ENCODE data around the gene DCBLD1.

DNA sequence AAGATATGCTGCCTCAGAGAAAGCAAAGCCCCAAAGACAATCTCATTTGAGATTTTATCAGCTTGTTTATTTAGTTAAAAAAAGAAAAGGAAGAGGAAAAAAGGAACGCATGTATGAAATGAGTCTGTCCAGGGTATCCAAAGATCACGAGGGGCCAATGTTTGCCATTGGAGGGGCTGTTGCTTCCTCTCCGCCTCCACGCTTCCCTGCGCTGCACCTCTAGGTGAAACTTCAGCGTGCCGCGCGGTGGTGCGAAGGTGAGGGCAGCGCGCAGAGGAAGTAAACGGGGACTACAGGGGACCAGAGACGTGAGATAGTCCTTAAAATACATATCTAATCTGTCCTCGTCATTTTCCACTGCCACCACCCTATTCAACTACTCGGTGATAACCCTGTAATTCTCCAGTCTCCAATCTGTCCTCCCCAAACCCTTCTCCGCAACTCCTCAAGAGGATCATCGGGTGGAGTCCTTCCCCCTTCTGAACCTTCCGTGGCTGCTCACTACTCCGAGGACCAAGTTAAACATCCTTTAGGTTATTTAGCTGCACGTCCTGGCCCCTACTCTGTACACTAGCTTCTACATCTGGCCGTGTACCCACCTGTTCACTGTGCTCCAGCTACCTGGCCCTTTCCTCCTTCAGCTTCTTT, 1.1 kb upstream of the DCBLD1 start:
- TF ChIP-seq CTCF (IDR thresholded peaks at IDR 0.05) (no peak), POLR2A (IDR thresholded peaks at IDR 0.05) (no peak)

All from heart left ventricle (tissue), 13 donors.